ENCODE results near the gene LRRC53. TPM values are rescaled to one million over a fixed set of nuclear protein-coding genes. Genes with fewer than 3 reads are reported as not detected.

The LRRC53 gene, protein sequence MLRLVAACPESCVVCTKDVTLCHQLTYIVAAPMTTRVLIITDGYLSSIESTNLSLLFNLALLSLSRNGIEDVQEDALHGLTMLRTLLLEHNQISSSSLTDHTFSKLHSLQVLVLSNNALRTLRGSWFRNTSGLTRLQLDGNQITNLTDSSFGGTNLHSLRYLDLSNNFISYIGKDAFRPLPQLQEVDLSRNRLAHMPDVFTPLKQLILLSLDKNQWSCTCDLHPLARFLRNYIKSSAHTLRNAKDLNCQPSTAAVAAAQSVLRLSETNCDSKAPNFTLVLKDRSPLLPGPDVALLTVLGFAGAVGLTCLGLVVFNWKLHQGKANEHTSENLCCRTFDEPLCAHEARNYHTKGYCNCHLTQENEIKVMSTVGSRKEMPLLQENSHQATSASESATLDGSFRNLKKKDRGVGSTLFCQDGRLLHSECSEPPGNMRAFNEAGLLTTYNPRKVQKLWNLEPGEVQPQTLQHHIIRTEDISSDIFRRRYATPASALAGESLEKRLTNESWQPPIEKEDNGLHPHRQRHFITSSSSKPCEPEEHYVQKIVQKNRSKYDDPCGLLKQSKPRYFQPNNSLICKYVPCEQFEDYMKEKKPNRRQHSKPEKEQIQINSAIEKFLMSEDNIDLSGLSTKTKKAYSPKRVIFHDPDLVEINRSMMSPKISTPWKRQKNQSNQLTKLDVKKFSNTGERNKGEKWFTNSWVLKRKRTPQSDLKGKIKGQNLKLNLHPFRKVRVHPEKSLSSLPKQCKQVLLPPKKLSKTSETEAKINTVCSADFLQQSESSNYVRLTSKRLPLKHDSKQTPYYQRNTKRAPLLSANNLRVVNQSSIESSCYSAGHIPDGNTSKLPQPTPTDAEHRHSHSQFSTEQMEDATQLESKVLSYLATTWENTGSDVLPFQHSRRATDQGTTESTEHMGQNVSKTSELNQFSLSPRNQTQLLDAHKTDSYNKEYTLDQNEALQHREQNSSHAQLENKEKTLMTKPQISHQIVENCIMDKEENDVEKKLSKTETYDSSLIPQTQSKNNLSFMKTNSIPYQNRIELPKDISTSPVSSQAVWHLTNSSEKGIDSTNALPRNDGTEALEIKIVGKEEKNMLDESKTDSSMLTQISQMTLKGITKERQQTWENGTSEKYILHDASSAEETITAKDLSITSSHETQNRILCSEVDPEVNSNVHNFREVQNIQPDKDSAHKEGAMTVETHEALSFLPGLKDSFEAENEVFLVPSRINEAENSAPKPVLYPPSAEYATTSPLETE
- total RNA-seq: not detected

DNA sequence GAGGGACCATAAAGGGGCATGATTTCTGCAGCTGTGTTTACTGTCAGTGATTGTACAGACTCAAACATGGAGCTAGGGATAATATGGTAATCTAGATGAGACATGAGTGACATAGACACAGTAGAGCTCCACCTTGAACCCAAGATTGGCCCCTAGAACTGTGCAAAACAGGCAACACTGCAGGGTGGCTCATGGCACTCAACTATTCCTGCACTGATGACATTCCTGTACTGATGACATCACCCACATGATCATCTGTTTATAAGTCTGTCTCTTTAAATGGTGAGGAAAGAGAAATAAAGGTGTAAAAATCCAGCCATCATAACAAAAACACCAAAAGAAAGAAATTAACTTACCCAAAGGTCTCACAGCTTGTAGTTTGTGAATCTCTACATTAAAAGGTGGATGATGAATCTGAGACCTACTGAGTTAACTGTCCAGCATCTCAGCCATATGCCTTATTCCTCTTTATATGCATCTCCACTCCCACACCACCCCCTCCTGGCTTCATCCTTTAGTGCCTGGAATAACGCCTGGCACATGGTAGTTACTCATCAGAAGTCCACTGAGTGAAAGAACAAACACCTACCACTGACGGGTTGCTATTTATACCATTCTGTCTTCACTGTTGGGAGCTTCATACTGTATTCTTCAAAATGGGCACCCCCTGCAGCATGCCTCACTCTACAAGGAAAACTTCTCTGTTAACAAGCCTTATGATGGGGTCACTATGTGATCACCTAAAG is at the start of gene LRRC53:
LRRC53 (minus strand) TSS at position 442 of the 746 bp plus-strand sequence. CDS start 29,262 bp downstream, outside the sequence.
- no peak for DNase-seq
- no peak for ATAC-seq (ENCODE audit: low read depth)
- Mint-ChIP-seq H3K27ac (no peak within 1 kb of the TSS), H3K4me3 (no peak within 1 kb of the TSS), H3K4me1 (no peaks in the 10 kb centered on the region), H3K36me3 (no peaks in the 10 kb centered on the region), H3K9me3 (no peaks in the 10 kb centered on the region), H3K27me3 (peaks cover 2% of the 10 kb centered on the region)
- POLR2A ChIA-PET: no interaction called here

DNA sequence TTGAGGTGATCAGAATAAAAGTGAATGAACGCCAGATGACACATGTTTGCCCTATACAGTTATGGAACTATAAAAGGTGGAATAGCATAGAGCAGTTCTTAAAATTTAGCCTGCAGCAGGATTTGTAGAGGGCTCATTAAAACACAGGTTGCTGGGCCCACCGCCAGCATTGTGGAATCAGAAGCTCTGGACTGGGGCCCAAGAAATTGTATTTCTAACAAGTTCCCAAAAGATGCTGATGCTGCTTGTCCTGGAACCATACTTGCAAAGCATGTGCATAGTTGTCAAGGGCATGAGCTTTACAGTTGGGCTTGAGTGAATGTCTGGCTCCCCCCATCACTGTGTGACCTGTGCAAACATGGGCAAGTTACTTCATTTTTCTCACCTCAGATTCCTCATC is 37.5 kb upstream of the LRRC53 start:
- Mint-ChIP-seq H3K9me3 (no peaks in the 10 kb centered on the region), H3K36me3 (no peaks in the 10 kb centered on the region), H3K4me3 (no peak overlapping the region), H3K27ac (no peak overlapping the region), H3K4me1 (no peaks in the 10 kb centered on the region), H3K27me3 (no peaks in the 10 kb centered on the region)
- no peak for ATAC-seq (ENCODE audit: low read depth)
- POLR2A ChIA-PET: no interaction called here
- DNase-seq: no peak

DNA sequence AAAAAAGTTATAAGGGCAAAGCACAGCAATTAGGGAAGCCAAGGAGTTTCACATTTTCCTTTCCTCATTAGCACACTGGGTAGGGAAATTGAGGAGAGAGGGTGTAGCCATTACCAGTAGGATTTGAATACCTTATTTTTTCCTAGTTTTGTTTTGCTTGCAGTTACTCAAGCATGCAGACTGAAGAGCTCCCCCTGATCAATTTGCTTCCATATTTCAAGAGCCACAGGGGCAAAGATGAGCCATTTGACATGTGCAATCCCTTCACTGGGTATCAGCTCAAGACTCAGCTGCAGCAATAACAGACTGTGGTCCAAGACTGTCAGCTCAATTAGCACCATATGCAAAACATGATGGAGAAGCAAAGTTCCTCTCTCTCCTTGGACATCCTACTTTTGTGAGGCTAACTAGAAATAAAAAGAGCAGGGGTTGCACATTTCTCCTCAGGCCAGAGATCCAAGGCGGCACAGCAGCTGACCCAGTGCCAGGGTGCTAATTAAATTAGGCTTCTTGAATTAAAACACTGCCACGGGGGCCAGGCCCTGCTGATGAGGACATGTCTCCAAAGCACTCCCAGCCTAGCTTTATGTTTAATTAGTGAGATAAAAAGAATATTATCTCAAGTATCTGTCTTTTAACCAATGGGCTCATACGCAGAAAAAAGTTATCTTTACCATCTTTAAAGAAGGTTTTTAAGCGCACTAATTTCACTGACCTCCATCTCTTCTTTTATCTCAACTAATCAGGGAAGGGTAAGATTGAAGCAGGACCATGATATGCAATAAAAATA is 36.7 kb upstream of the LRRC53 start:
- H3K36me3 Mint-ChIP-seq: no peaks in the 10 kb centered on the region
- no peak for DNase-seq
- no peaks in the 10 kb centered on the region for H3K4me1 Mint-ChIP-seq
- no peak overlapping the region for H3K27ac Mint-ChIP-seq
- H3K27me3 Mint-ChIP-seq: no peaks in the 10 kb centered on the region
- POLR2A ChIA-PET: no interaction called here
- no peak overlapping the region for H3K4me3 Mint-ChIP-seq
- no peaks in the 10 kb centered on the region for H3K9me3 Mint-ChIP-seq
- no peak for ATAC-seq (ENCODE audit: low read depth)

DNA sequence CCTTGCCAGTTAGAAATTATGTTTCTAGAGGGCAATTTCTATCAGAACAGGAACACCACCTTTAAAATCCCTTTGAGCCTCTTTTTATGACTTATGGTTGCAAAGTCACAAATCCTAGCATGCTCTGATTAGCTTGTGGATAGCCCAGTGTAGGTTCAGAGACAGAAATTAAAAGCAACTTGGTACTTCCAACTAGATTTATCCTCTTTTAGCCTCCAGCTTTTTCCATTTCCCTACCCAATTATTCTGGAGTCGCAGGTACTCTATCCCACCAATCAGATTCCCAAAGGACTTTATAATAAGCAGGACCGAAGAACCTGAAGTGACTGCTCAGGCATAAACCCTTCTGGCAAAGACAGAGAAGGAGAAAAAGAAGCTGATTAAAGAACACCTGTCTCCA is 33.4 kb upstream of the LRRC53 start:
- no peaks in the 10 kb centered on the region for H3K36me3 Mint-ChIP-seq
- DNase-seq: no peak
- no peaks in the 10 kb centered on the region for H3K9me3 Mint-ChIP-seq
- no peak overlapping the region for H3K27ac Mint-ChIP-seq
- H3K4me1 Mint-ChIP-seq: no peaks in the 10 kb centered on the region
- no peaks in the 10 kb centered on the region for H3K27me3 Mint-ChIP-seq
- ATAC-seq (ENCODE audit: low read depth): no peak
- POLR2A ChIA-PET: no interaction called here
- no peak overlapping the region for H3K4me3 Mint-ChIP-seq

DNA sequence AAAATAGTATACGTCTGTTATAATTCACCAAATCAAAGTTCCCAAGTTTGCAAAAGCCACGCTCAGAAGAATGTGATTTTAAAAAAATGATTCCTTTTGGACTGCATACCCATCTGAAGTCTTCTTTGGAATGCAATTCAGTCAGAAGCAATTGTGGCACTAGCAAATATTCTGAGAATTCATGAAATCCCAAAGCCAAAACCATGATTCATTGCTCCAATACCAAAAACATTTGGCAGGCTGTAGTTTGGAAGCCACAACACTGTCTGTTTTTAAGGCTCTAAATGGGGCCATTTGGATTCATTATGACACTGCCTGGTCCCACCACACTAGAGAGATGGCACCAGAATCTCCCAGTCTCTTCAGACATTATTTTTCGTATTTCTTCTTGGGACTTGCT is 21.8 kb upstream of the LRRC53 start:
- POLR2A ChIA-PET: no interaction called here
- Mint-ChIP-seq H3K4me1 (no peaks in the 10 kb centered on the region), H3K27ac (no peak overlapping the region), H3K9me3 (no peaks in the 10 kb centered on the region), H3K4me3 (no peak overlapping the region), H3K27me3 (peaks cover 3% of the 10 kb centered on the region), H3K36me3 (no peaks in the 10 kb centered on the region)
- DNase-seq (no peak), ATAC-seq (ENCODE audit: low read depth) (no peak)

DNA sequence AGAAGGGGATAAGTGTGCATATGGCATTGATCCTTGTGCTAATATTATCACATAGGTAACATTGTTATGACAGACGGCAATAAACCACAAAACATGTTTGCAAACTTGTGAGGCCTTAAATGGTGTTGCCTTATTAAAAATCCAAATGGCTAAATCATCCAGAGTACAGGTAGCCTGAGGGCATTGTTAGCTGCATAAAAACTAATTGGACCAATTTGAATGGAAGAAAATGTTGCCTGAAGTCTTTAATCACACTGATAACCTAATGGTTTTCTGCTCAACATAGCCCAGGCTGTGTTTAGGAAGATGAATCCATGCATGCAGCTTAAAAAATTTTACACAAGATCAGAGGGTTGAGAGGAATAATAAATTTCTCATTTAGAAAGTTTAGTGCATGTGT is 19.4 kb upstream of the LRRC53 start:
- Mint-ChIP-seq H3K4me1 (no peaks in the 10 kb centered on the region), H3K36me3 (no peaks in the 10 kb centered on the region), H3K9me3 (no peaks in the 10 kb centered on the region), H3K27me3 (peaks cover 2% of the 10 kb centered on the region), H3K4me3 (no peak overlapping the region), H3K27ac (no peak overlapping the region)
- DNase-seq (no peak), ATAC-seq (ENCODE audit: low read depth) (no peak)
- POLR2A ChIA-PET: no interaction called here

DNA sequence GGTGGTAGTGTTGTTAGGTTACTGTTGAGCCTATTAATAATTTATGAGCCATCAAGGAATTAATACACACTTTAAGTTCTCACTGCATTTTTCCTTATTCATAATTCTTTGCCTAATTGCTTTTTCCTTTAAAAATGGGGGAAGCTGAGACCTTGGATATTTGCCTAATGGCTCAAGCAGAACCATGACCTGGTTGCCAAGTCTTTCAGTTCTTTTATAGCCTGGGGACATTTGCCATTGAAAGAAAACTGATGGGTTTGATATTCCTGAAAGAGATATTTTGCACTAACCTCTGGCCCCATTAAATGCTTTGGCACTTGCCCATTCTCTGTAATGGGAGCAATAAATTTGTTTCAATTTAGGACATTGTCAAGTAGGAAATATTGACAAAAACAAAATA is 18.5 kb upstream of the LRRC53 start:
- no peak overlapping the region for H3K4me3 Mint-ChIP-seq
- no peak overlapping the region for H3K27ac Mint-ChIP-seq
- H3K9me3 Mint-ChIP-seq: no peaks in the 10 kb centered on the region
- H3K36me3 Mint-ChIP-seq: no peaks in the 10 kb centered on the region
- POLR2A ChIA-PET: no interaction called here
- H3K4me1 Mint-ChIP-seq: no peaks in the 10 kb centered on the region
- H3K27me3 Mint-ChIP-seq: peaks cover 2% of the 10 kb centered on the region
- DNase-seq: no peak
- ATAC-seq (ENCODE audit: low read depth): no peak

DNA sequence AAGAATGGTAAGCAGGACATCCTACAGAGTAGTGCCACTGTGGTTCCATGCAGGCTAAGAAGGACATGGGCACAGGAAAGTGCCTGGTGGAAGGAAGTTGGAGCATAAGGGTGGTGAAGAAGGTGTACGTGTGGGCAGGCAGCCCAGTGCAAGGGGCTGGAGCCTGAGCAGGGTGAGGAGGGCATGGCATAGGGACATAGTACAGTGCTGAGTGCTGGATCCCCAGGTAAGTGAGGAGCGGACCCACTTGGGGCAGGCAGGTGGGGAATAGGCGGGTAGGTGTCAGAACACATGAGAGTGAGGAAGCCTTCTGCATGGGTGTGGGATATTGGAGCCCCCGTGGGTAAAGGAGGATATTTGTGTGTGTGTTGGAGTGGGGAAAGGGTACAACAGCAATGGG is 15.7 kb upstream of the LRRC53 start:
- Mint-ChIP-seq H3K4me3 (no peak overlapping the region), H3K4me1 (no peaks in the 10 kb centered on the region)
- POLR2A ChIA-PET: no interaction called here

DNA sequence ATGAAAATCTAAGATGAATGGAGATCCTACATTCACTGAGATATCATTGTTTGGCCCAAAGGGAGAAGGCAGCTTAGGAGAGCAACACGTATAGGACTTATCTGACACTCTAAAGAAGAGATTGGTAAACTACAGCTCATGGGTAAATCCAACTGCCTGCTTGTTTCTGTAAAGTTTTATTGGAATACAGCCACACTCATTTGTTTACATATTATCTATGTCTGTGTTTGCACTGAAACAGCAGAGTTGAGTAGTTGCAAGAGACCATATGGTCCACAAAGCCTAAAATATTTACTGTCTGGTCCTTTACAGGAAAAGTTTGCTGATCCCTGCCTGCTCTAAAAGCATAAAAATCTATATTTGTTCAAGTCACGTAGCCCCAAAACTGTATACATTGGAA is 14.3 kb upstream of the LRRC53 start:
- no peak for ATAC-seq (ENCODE audit: low read depth)
- H3K36me3 Mint-ChIP-seq: no peaks in the 10 kb centered on the region
- H3K4me1 Mint-ChIP-seq: no peaks in the 10 kb centered on the region

More for the DNA sequence above, 15.7 kb upstream of the LRRC53 start:
- DNase-seq (no peak), ATAC-seq (ENCODE audit: low read depth) (no peak)
- Mint-ChIP-seq H3K36me3 (no peaks in the 10 kb centered on the region), H3K27ac (no peak overlapping the region), H3K9me3 (no peaks in the 10 kb centered on the region), H3K27me3 (peaks cover 2% of the 10 kb centered on the region)

DNA sequence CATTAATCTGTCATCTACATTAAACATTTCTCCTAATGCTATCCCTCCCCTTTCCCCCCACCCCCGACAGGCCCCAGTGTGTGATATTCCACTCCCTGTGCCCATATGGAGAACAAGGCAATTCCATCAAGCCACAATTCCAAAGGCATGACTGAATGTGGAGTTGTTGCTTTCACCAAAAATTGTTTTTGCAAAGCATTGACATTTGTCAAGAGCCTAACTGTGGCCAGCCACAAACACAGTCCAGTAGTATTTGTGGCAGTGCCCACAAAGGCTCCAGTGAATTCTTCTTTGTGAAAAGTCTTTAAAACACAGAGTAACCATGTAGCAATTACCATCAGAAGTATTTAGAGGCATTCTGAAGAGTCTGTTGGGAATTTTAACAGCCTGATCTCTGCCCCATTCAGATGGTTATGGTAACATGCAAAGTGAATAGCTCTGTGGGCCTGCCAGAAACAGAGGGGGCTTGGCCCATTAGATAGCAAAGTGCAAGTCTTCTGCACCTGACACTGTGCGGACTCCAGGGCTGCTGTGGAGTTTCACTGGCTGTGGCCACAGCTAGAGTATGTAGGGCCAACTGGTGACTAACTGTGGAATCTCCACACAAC is 11.6 kb upstream of the LRRC53 start:
- POLR2A ChIA-PET: no interaction called here
- Mint-ChIP-seq H3K4me3 (no peak overlapping the region), H3K27ac (no peak overlapping the region), H3K9me3 (no peaks in the 10 kb centered on the region), H3K36me3 (no peaks in the 10 kb centered on the region), H3K27me3 (peaks cover 2% of the 10 kb centered on the region), H3K4me1 (no peaks in the 10 kb centered on the region)
- ATAC-seq (ENCODE audit: low read depth) (no peak), DNase-seq (no peak)

More for the DNA sequence above, 14.3 kb upstream of the LRRC53 start:
- Mint-ChIP-seq H3K4me3 (no peak overlapping the region), H3K9me3 (no peaks in the 10 kb centered on the region), H3K27me3 (peaks cover 2% of the 10 kb centered on the region), H3K27ac (no peak overlapping the region)
- no peak for DNase-seq
- POLR2A ChIA-PET: no interaction called here

DNA sequence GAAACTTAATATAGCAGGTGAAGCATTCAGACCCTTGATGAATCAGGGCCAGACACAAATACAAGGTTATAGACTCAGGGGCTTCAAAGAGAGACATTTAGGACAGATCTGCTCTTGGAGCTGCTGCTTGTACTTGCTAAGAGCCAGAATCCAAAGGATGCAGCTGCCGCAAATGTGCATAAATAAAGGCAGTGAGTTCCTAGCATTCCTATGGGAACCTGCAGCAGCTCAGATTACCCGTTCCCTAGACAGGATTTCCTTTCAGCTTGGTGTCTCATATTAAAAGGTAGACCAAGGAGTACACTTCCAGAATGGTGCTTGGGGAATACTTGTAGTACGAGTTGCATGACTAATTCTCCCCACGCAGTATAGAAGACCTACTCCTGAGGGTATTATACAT is 9.7 kb upstream of the LRRC53 start:
- H3K27me3 Mint-ChIP-seq: no peaks in the 10 kb centered on the region
- no peak for ATAC-seq (ENCODE audit: low read depth)
- DNase-seq: no peak
- POLR2A ChIA-PET: no interaction called here
- H3K36me3 Mint-ChIP-seq: no peaks in the 10 kb centered on the region
- H3K27ac Mint-ChIP-seq: no peak overlapping the region
- H3K4me3 Mint-ChIP-seq: no peak overlapping the region
- H3K9me3 Mint-ChIP-seq: no peaks in the 10 kb centered on the region
- H3K4me1 Mint-ChIP-seq: no peaks in the 10 kb centered on the region

DNA sequence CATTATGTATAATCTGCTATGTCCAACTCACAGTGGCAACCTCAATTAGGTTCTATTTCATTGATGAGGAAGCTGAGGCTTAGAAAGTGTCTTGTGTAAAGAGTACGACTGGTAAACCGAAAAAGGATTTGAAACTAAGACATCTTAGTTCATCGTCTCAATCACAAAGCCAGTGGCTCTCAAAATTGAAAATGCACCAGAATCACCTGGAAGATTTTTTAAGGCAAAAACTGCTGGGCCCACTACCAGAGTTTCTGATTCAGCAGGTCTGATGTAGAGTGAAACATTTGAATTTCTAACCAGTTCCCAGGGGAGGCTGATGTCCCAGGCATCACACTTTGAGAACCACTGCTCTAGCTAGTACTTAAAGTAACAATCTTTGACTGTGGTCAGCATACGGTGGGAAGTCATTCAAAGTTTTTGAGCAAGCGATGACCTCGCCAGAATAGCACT is 5.2 kb upstream of the LRRC53 start:
- Mint-ChIP-seq H3K36me3 (no peaks in the 10 kb centered on the region), H3K4me3 (no peak overlapping the region), H3K27ac (no peak overlapping the region), H3K4me1 (no peaks in the 10 kb centered on the region), H3K9me3 (no peaks in the 10 kb centered on the region), H3K27me3 (peaks cover 2% of the 10 kb centered on the region)
- DNase-seq (no peak), ATAC-seq (ENCODE audit: low read depth) (no peak)
- POLR2A ChIA-PET: no interaction called here

Data from activated naive CD8-positive, alpha-beta T cell treated with anti-CD3 and anti-CD28 coated beads, Interleukin-2, amount 10 ng/mL, durations not matched to agents 7 days and 5 days (primary cell).